Neural progenitor cell (in vitro differentiated cells): ENCODE results near the gene MAMLD1. TPM values are rescaled to one million over a fixed set of nuclear protein-coding genes. Genes with fewer than 3 reads are reported as not detected.

Experiments used
- DNase-seq: peaks from one replicate; pipeline ENCODE4 v3.0.0-alpha.2; 2016; ENCODE audit warnings: low spot score
- H2AFZ ChIP-seq: fragments of 200-600 bp; sonication (generic); replicated peaks from 2 replicates; pipeline ENCODE4 v1.6.1; 2016; ENCODE audit warnings: antibody characterized with exemption
- H3F3A ChIP-seq: fragments of 200-600 bp; sonication (generic); 2 replicates; pipeline ENCODE4 v1.6.1; 2016; ENCODE audit warnings: antibody characterized with exemption, low read depth
- H3K27ac ChIP-seq: fragments of 200-600 bp; sonication (generic); 2 replicates; pipeline ENCODE4 v1.5.1; 2016; ENCODE audit warnings: mild to moderate bottlenecking
- H3K27me3 ChIP-seq: fragments of 200-600 bp; sonication (generic); 2 replicates; pipeline ENCODE4 v1.6.1; 2016; ENCODE audit warnings: mild to moderate bottlenecking, moderate library complexity
- H3K36me3 ChIP-seq: fragments of 200-600 bp; sonication (generic); 2 replicates; pipeline ENCODE4 v1.5.1; 2016
- H3K4me1 ChIP-seq: fragments of 200-600 bp; sonication (generic); 2 replicates; pipeline ENCODE4 v1.6.1; 2016; ENCODE audit warnings: mixed run types
- H3K4me2 ChIP-seq: fragments of 200-600 bp; sonication (generic); 2 replicates; pipeline ENCODE4 v1.6.1; 2016
- H3K4me3 ChIP-seq: fragments of 200-600 bp; sonication (generic); 2 replicates; pipeline ENCODE4 v1.5.1; 2016
- H3K79me2 ChIP-seq: fragments of 200-600 bp; sonication (generic); 2 replicates; pipeline ENCODE4 v1.6.1; 2016; ENCODE audit warnings: low read depth
- H3K9ac ChIP-seq: fragments of 200-600 bp; sonication (generic); 2 replicates; pipeline ENCODE4 v1.6.1; 2016
- H3K9me3 ChIP-seq: fragments of 200-600 bp; sonication (generic); 2 replicates; pipeline ENCODE4 v1.5.1; 2016; ENCODE audit warnings: low read depth
- H4K20me1 ChIP-seq: fragments of 200-600 bp; sonication (generic); 2 replicates; pipeline ENCODE4 v1.6.1; 2016; ENCODE audit warnings: low read depth
- H3K27ac Mint-ChIP-seq: 3 replicates; pipeline ENCODE4 v1.8.0; 2021; ENCODE audit warnings: mixed read lengths
- H3K27me3 Mint-ChIP-seq: 2 replicates; pipeline ENCODE4 v1.8.0; 2022; ENCODE audit warnings: low read depth, mild to moderate bottlenecking, inconsistent platforms, moderate library complexity, mixed read lengths; ENCODE audit not compliant: insufficient read depth
- H3K36me3 Mint-ChIP-seq: 3 replicates; pipeline ENCODE4 v1.8.0; 2021; ENCODE audit warnings: mixed read lengths
- H3K4me1 Mint-ChIP-seq: 3 replicates; pipeline ENCODE4 v1.8.0; 2021; ENCODE audit warnings: mixed read lengths
- H3K4me3 Mint-ChIP-seq: 3 replicates; pipeline ENCODE4 v1.8.0; 2021; ENCODE audit warnings: mild to moderate bottlenecking, moderate library complexity, mixed read lengths
- H3K9me3 Mint-ChIP-seq: 3 replicates; pipeline ENCODE4 v1.8.0; 2020; ENCODE audit warnings: mixed read lengths
- CTCF ChIP-seq: fragments of 200-600 bp; sonication (generic); IDR thresholded peaks from 2 replicates; pipeline ENCODE4 v1.5.1; 2017; ENCODE audit warnings: antibody characterized with exemption, mild to moderate bottlenecking
- EZH2 ChIP-seq: fragments of 200-600 bp; sonication (generic); IDR thresholded peaks from 2 replicates; pipeline ENCODE4 v1.6.1; 2017; ENCODE audit warnings: antibody characterized with exemption, mild to moderate bottlenecking, moderate library complexity
- EZH2phosphoT487 ChIP-seq: fragments of 200-600 bp; sonication (generic); IDR thresholded peaks from 2 replicates; pipeline ENCODE4 v1.6.1; 2017; ENCODE audit warnings: antibody characterized with exemption
- total RNA-seq: library from RNA; depleted of rRNA; stranded (reverse); fragments of >200 nt; gene quantifications from 2 replicates; pipeline ENCODE4 v1.2.3, GENCODE V29; 2015; ENCODE audit warnings: low replicate concordance

The MAMLD1 gene
- total RNA-seq, 1 donor from 2014 or later: not detected

GRCh38 chrX:150533863-150534262, 170.7 kb downstream of the MAMLD1 start:
- H4K20me1 ChIP-seq: no peaks in the 10 kb centered on the region
- no peak overlapping the region for H3K4me2 ChIP-seq
- TF ChIP-seq CTCF (no peak), EZH2 (no peak), EZH2phosphoT487 (no peak)
- Mint-ChIP-seq H3K4me1 (peaks cover 4% of the 10 kb centered on the region), H3K4me3 (no peak overlapping the region), H3K27ac (no peak overlapping the region), H3K27me3 (no peaks in the 10 kb centered on the region), H3K9me3 (peaks cover 36% of the 10 kb centered on the region), H3K36me3 (no peaks in the 10 kb centered on the region)
- H3K9ac ChIP-seq: no peak overlapping the region
- no peak for DNase-seq
- H3F3A ChIP-seq: no peaks in the 10 kb centered on the region
- no peak overlapping the region for H3K27ac ChIP-seq
- H3K27me3 ChIP-seq: no peaks in the 10 kb centered on the region
- no peaks in the 10 kb centered on the region for H3K36me3 ChIP-seq
- no peaks in the 10 kb centered on the region for H3K4me1 ChIP-seq
- H3K79me2 ChIP-seq: no peaks in the 10 kb centered on the region
- H3K4me3 ChIP-seq: no peak overlapping the region
- no peaks in the 10 kb centered on the region for H3K9me3 ChIP-seq
- no peak overlapping the region for H2AFZ ChIP-seq

GRCh38 chrX:150536455-150537116, 173.5 kb downstream of the MAMLD1 start:
- Histone ChIP-seq H3K27ac (no peak overlapping the region), H3F3A (no peaks in the 10 kb centered on the region), H3K79me2 (no peaks in the 10 kb centered on the region), H3K27me3 (no peaks in the 10 kb centered on the region), H3K9me3 (no peaks in the 10 kb centered on the region), H3K4me3 (no peak overlapping the region), H3K36me3 (no peaks in the 10 kb centered on the region), H2AFZ (no peak overlapping the region), H3K4me1 (no peaks in the 10 kb centered on the region), H3K4me2 (no peak overlapping the region), H3K9ac (no peak overlapping the region), H4K20me1 (no peaks in the 10 kb centered on the region)
- H3K4me1 Mint-ChIP-seq: no peaks in the 10 kb centered on the region
- peaks cover 33% of the 10 kb centered on the region for H3K9me3 Mint-ChIP-seq
- no peak overlapping the region for H3K27ac Mint-ChIP-seq
- H3K4me3 Mint-ChIP-seq: no peak overlapping the region
- TF ChIP-seq EZH2phosphoT487 (no peak), EZH2 (no peak), CTCF (no peak)
- H3K36me3 Mint-ChIP-seq: no peaks in the 10 kb centered on the region
- DNase-seq: no peak
- no peaks in the 10 kb centered on the region for H3K27me3 Mint-ChIP-seq

- TF ChIP-seq EZH2phosphoT487: no peak
- Histone ChIP-seq H3K79me2 (no peaks in the 10 kb centered on the region), H3K4me2 (no peak overlapping the region), H3K27ac (no peak overlapping the region), H3K9ac (no peak overlapping the region), H3K9me3 (no peaks in the 10 kb centered on the region), H3K4me1 (no peaks in the 10 kb centered on the region), H3K36me3 (no peaks in the 10 kb centered on the region), H3F3A (no peaks in the 10 kb centered on the region), H3K27me3 (no peaks in the 10 kb centered on the region), H2AFZ (no peak overlapping the region), H4K20me1 (no peaks in the 10 kb centered on the region), H3K4me3 (no peak overlapping the region)
- Mint-ChIP-seq H3K36me3 (no peaks in the 10 kb centered on the region), H3K9me3 (peaks cover 30% of the 10 kb centered on the region), H3K4me3 (no peak overlapping the region), H3K27ac (no peak overlapping the region), H3K4me1 (no peaks in the 10 kb centered on the region), H3K27me3 (no peaks in the 10 kb centered on the region)
- no peak for DNase-seq
Observed at GRCh38 chrX:150537851-150538250, 174.7 kb downstream of the MAMLD1 start.

GRCh38 chrX:150540965-150541364, 177.8 kb downstream of the MAMLD1 start:
- TF ChIP-seq EZH2phosphoT487: no peak
- TF ChIP-seq CTCF: no peak
- no peak for TF ChIP-seq EZH2
- Histone ChIP-seq H3K27ac (no peak overlapping the region), H3K79me2 (no peaks in the 10 kb centered on the region), H3K4me1 (no peaks in the 10 kb centered on the region), H3K4me2 (no peak overlapping the region), H2AFZ (no peak overlapping the region), H4K20me1 (no peaks in the 10 kb centered on the region), H3F3A (no peaks in the 10 kb centered on the region), H3K4me3 (no peak overlapping the region), H3K27me3 (no peaks in the 10 kb centered on the region), H3K36me3 (no peaks in the 10 kb centered on the region), H3K9me3 (no peaks in the 10 kb centered on the region), H3K9ac (no peak overlapping the region)
- Mint-ChIP-seq H3K4me3 (no peak overlapping the region), H3K36me3 (no peaks in the 10 kb centered on the region), H3K4me1 (peaks cover 4% of the 10 kb centered on the region), H3K9me3 (peaks cover 14% of the 10 kb centered on the region), H3K27me3 (peaks cover 2% of the 10 kb centered on the region), H3K27ac (peak overlapping the region; percentile 63)
- DNase-seq: no peak
